ENCODE results near the gene GDE1. TPM values are rescaled to one million over a fixed set of nuclear protein-coding genes. Genes with fewer than 3 reads are reported as not detected.

GDE1 gene
- total RNA-seq, 4 donors from 2014 or later = 57.3 to 80.9 (median 68.8) TPM

Other genes starting within 250 kb of the GDE1 start
- not detected for gene CLEC19A, start 236.4 kb downstream of the GDE1 start, total RNA-seq
- gene TMC5, start 104.2 kb downstream of the GDE1 start, total RNA-seq = 1 to 10 TPM in 3 of 4 donors, under 1 TPM in 1; 0.29 to 4.0 (median 1.4) TPM
- gene CCP110, start 1.8 kb upstream of the GDE1 start, total RNA-seq = 10 to 100 TPM; 19.5 to 27.8 (median 24.0) TPM
- 10 to 100 TPM; 64.9 to 74.3 (median 68.8) TPM for gene VPS35L, start 33.6 kb upstream of the GDE1 start, total RNA-seq
- gene KNOP1, start 196.1 kb upstream of the GDE1 start, total RNA-seq = 10 to 100 TPM in 3 of 4 donors, 1 to 10 TPM in 1; 8.9 to 11.5 (median 10.5) TPM
- gene IQCK, start 196.2 kb upstream of the GDE1 start, total RNA-seq = 100 to 1,000 TPM in 1 of 4 donors, 10 to 100 TPM in 3; 49.7 to 103 (median 94.2) TPM